ENCODE results near the gene ZMAT2.
A peak's percentile ranks its signal among the peaks of the same experiment; 100 is the strongest.
"Not testable (repeated sequence)": the region's sequence is repeated elsewhere in the genome, so short reads cannot be mapped to it uniquely, and the experiment has no call there.

Gene ZMAT2

DNA sequence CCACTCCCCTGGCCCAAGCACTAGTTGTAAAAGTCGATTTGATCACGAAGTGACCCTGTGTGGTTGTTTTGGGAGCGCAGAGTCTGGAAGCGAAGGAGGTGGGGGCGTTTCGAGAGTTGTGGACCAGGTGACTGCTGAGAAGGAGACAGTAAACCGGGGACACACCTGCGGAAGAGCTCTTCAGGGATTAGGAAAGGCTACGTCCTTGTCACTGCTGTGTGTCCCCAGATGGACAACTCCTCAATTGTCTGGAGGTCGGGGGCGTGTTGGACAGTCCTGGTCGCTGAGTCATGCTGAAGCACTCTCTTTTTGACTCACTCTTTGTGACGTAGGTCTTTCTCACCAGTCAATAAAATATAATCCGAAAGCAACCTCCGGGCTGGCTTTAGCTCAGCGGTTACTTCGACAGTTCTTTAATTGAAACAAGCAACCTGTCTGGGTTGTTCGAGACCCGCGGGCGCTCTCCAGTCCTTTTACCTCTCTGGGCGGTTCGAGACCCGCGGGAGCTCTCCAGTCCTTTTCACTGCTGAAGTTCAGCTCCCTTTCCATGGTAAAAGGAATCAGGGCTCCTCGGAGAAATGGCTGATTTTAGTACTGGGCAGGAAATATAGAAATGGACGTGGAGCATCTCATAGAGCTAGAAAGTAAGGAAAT, 10.8 kb downstream of the ZMAT2 start:
- peak; percentile 34 to 92 (median 72) for DNase-seq

DNA sequence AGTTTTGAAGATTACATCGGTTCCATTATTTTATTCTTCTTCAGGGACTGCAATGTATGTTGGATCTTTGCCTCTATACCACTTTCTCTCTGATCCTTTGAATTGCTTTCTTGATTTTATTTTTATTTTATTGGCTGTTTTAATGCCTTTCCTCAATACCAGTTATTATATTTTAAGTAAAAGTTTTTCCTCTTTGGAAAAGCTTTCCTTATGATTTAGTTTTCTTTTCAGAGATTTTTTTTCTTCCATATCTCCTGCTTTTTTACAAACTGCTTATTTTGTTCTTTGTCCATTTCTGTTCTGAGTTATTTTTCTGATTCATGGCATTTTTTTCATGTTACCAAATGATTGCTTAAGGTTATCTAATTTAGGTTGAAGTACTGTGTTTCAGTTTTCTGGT, 11.5 kb downstream of the ZMAT2 start:
- DNase-seq: no peak

DNA sequence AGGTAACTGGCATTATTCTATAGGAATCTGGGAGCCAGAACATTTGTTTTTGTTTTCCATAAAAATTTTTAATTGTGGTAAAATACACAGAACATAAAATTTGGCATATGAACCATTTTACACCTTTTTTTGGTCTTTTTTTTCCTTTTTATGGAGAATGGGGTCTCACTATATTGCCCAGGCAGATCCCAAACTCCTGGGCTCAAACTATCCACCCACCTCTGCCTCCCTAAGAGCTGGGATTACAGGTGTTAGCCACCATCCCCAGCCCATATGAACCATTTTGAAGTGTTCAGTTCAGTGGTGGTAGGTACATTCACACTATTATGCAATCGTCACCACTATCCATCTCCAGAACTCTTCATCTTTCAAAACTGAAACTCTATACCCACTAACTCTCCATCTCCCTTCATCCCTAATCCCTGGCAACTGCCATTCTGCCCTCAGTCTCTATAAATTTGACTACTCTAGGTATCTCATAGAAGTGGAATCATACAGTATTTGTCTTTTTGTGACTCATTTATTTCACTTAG, 13.4 kb downstream of the ZMAT2 start:
- no peak for DNase-seq

DNA sequence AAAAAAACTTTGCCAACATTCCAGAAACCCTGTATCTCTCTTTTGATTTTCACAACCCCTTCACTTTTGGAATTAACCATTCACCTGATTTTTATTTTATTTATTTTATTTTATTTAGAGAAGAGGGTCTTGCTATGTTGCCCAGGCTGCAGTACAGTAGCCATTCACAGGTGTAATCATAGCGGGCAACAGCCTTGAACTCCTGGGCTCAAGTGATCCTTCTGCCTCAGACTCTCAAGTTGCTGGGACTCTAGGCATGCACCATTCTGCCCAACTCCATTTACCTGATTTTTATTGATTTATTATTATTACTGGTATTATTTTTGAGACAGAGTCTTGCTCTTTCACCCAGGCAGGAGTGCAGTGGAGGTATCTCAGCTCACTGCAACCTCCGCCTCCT, 16.0 kb downstream of the ZMAT2 start:
- not testable (repeated sequence) for DNase-seq

DNA sequence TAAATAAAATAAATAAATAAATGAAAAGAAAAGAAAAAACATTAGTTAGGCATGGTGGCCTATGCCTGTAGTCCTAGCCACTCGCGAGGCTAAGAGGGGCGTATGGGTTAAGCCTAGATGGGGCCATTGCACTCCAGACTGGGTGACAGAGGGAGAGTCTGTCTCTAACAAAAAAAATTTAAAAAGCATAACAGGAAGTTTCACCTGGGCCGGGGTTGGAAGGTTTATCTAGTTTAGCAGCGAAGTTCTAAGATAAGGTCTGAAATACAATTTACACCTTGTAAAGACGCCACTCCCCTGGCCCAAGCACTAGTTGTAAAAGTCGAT, 18.0 kb downstream of the ZMAT2 start:
- no peak for DNase-seq

DNA sequence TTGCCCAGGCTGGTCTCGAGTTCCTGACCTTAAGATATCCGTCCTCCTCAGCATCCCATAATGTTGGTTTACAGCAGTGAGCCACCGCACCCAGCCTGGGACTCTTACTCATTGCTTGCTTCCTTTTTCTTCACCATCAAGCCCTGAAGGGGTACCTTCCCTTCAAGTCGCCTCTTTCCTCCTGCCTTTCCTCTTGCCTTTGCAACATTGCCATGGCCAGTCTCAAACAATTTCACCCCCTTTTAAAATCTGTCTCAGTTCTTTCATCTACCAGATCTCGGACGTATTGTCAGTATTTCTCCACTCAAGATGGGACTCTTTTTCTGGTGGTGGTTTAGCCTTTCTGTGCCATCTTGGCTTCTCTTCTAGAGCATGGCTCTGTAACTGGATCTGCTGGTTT, 20.5 kb downstream of the ZMAT2 start:
- not testable (repeated sequence) for DNase-seq

DNA sequence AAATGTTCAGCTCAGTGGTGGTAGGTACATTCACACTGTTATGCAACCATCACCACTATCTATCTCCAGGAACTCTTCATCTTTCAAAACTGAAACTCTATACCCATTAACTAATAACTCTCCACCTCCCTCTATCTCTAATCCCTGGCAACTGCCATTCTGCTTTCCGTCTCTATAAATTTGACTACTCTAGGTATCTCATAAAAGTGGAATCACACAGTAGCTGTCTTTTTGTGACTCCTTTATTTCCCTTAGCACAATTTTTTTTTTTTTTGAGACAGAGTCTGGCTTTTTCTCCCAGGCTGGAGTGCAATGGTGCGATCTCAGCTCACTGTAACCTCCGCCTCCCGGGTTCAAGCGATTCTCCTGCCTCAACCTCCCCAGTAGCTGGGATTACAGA, 21.1 kb downstream of the ZMAT2 start:
- DNase-seq: not testable (repeated sequence)

DNA sequence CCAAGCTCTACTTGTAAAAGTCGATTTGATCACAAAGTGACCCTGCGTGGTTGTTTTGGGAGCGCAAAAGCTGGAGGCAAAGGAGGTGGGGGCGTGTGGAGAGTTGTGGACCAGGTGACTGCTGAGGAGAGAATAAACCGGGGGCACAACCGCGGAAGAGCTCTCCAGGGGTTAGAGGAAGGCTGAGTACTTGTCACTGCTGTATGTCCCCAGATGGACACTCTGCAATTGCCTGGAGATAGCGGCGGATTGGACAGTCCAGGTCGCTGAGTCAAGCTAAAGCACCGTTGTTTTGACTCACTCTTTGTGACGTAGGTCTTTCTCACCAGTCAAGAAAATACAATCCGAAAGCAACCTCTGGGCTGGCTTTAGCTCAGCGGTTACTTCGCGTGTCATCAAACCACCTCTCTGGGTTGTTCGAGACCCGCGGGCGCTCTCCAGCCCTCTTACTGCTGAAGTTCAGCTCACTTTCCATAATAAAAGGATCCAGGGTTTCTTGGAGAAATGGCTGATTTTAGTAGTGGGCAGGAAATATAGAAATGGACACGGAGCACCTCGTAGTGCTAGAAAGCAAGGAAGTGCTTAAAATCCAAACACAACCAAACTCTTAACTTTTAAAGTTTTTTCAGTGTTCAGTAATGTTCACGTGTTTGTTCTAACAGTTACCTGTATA, 25.7 kb downstream of the ZMAT2 start:
- peak in 4 of 5 experiments; percentile 51 to 85 (median 60) for DNase-seq

DNA sequence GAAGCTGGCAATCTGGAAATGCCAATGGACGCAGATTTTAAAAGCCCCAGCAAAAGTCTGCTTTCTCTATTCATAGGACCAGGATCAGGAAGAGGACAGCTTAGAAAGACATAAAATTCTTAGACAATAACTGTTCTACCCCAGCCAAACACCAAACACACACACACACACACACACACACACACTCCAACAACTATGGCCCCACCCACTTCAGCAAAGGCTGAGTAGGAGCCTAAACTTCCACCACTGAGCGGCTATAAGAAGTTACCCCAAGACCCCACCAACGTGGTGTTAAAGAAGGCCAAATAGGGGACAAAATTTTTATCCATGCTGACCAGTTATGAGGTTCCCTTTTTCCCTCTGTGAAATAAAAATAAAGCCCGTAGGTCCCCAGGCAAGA, 32.9 kb downstream of the ZMAT2 start:
- DNase-seq: no peak

DNA sequence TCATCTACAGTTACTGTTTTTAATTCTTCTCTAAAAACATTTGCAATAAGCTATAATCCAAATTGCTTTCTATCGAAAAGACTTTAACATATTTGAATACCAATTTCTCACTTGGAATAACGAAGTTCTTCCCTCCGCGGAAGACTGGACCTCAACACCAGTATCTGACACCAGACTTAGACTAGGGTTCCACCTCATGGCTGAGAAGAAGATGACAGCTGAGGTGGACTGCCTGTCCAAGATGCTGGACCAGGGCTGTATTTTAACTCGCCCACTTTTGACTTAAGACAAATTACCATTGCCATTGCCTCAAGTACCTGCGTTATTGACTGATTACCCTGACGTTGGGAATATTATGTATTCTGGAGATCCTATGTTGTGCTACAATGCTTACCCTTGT, 34.1 kb downstream of the ZMAT2 start:
- no peak for DNase-seq

DNA sequence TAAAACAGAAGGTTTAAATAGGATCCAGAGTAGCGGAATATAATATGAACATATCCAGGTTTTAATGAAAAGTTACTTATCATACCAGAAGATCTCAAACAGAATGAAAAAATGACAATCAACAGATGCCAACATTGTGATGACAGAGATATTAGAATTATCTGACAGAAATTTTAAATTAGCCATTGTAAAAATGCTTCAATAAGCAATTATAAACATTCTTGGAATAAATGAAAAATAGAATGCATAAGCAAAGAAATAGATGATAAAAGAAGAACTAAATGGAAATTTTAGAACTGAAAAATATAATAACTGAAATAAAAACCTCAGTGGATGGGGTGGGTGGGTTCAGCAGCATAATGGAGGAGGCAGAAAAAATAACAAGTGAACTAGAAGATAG, 37.2 kb downstream of the ZMAT2 start:
- no peak for DNase-seq

DNA sequence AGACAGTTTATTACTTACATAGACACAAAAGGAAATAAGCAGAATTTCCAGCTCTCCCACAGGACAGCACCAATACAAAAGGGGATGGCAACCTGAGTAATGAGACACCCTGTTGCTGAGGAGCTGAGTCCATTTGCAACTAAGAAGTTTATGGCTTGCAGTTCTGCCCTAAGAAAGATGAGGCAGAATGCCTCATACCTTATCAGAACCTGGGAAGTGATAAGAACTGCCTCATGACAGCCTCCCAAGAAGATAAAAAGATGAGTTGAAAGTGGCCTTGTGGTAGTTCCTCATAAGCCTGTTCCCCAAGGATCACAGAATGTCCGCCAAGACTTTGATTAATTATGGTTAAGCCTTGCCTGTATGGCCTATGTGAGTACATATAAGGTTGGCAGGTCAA, 41.7 kb downstream of the ZMAT2 start:
- no peak for DNase-seq

DNA sequence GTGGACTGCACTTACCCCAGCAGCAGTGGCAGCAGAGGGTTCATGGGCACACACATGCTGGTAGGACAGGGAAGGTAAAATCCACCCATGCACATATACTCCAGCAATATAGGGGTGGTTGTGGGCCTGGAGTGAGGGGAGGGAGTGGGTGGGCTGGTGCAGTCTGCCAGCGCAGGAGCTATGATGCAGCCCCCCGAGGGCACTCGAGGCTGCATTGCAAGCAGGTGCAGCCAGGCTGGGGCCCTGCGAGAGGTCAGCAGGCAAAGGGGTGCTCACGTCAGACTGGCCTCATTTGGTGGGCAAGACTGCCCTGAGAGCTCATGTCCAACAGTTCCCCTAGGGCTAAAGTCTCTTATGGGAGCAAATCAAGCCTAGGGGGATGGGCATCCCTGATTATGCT, 53.3 kb downstream of the ZMAT2 start:
- DNase-seq: no peak

Data from T-helper 2 cell (primary cell).